Glutamatergic neuron (in vitro differentiated cells): Measurements from ENCODE around the gene ZNF771. TPM values are rescaled to one million over a fixed set of nuclear protein-coding genes. Genes with fewer than 3 reads are reported as not detected.

Experiments
- DNase-seq: peaks from one replicate; pipeline ENCODE4 v3.0.0; 2022
- H3K27ac Mint-ChIP-seq: one replicate; pipeline ENCODE4 v1.8.0; 2020; ENCODE audit warnings: mild to moderate bottlenecking, mixed read lengths, inconsistent platforms; ENCODE audit not compliant: unreplicated experiment
- H3K27me3 Mint-ChIP-seq: one replicate; pipeline ENCODE4 v1.8.0; 2020; ENCODE audit warnings: mild to moderate bottlenecking, moderate library complexity, mixed read lengths, inconsistent platforms; ENCODE audit not compliant: unreplicated experiment
- H3K36me3 Mint-ChIP-seq: one replicate; pipeline ENCODE4 v1.8.0; 2020; ENCODE audit warnings: mild to moderate bottlenecking, mixed read lengths, inconsistent platforms; ENCODE audit not compliant: unreplicated experiment
- H3K4me1 Mint-ChIP-seq: one replicate; pipeline ENCODE4 v1.8.0; 2020; ENCODE audit warnings: mild to moderate bottlenecking, low read depth, mixed read lengths, inconsistent platforms; ENCODE audit not compliant: unreplicated experiment
- H3K4me3 Mint-ChIP-seq: one replicate; pipeline ENCODE4 v1.8.0; 2020; ENCODE audit warnings: mild to moderate bottlenecking, mixed read lengths, inconsistent platforms; ENCODE audit not compliant: unreplicated experiment
- H3K9me3 Mint-ChIP-seq: one replicate; pipeline ENCODE4 v1.8.0; 2020; ENCODE audit warnings: mild to moderate bottlenecking, moderate library complexity, mixed read lengths, inconsistent platforms; ENCODE audit not compliant: unreplicated experiment
- total RNA-seq: library from RNA; stranded (reverse); fragmentation: NEBNext Ultra II Directional; extraction: Animal tissue kit (Norgen Biotek cat#: 25700); gene quantifications from one replicate; pipeline ENCODE4 v1.2.1, GENCODE V29; 2021; ENCODE audit not compliant: unreplicated experiment
- TF ChIP-seq, protein P1 (sequence below): fragments of 200-600 bp; sonication (generic); IDR thresholded peaks from one replicate; pipeline ENCODE4 v1.5.0; 2021; ENCODE audit not compliant: partially characterized antibody, unreplicated experiment

Gene ZNF771
- total RNA-seq, 1 donor from 2014 or later: 7.8 TPM

GRCh38 chr16:30359871-30360170, 47.6 kb upstream of the ZNF771 start:
- H3K27me3 Mint-ChIP-seq: peaks cover 7% of the 10 kb centered on the region

DNA sequence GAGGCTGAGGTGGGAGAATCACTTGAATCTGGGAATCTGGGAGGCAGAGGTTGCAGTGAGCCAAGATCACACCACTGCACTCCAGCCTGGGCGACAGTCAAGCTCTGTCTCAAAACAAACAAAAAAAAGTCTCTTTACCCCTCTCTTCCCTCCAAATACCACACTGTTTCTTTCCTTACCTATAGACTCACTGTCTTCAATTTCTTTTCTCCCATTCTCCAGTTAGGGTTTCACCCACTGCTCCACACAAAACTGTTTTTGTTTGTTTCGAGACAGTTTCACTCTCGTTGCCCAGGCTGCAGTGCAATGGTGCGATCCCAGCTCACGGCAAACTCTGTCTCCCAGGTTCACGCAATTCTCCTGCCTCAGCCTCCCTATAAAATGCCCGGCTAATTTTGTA, 46.2 kb upstream of the ZNF771 start:
- Mint-ChIP-seq H3K4me3 (no peak overlapping the region), H3K4me1 (peaks cover 6% of the 10 kb centered on the region), H3K27me3 (peaks cover 9% of the 10 kb centered on the region), H3K9me3 (peaks cover 3% of the 10 kb centered on the region), H3K36me3 (no peaks in the 10 kb centered on the region), H3K27ac (no peak overlapping the region)
- TF ChIP-seq, protein P1, sequence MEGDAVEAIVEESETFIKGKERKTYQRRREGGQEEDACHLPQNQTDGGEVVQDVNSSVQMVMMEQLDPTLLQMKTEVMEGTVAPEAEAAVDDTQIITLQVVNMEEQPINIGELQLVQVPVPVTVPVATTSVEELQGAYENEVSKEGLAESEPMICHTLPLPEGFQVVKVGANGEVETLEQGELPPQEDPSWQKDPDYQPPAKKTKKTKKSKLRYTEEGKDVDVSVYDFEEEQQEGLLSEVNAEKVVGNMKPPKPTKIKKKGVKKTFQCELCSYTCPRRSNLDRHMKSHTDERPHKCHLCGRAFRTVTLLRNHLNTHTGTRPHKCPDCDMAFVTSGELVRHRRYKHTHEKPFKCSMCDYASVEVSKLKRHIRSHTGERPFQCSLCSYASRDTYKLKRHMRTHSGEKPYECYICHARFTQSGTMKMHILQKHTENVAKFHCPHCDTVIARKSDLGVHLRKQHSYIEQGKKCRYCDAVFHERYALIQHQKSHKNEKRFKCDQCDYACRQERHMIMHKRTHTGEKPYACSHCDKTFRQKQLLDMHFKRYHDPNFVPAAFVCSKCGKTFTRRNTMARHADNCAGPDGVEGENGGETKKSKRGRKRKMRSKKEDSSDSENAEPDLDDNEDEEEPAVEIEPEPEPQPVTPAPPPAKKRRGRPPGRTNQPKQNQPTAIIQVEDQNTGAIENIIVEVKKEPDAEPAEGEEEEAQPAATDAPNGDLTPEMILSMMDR: no peak
- DNase-seq: no peak

More at GRCh38 chr16:30359871-30360170, 47.6 kb upstream of the ZNF771 start:
- H3K36me3 Mint-ChIP-seq: no peaks in the 10 kb centered on the region
- peaks cover 9% of the 10 kb centered on the region for H3K4me1 Mint-ChIP-seq
- peaks cover 10% of the 10 kb centered on the region for H3K9me3 Mint-ChIP-seq
- TF ChIP-seq, protein P1: no peak
- DNase-seq: no peak
- no peak overlapping the region for H3K4me3 Mint-ChIP-seq
- H3K27ac Mint-ChIP-seq: no peak overlapping the region

DNA sequence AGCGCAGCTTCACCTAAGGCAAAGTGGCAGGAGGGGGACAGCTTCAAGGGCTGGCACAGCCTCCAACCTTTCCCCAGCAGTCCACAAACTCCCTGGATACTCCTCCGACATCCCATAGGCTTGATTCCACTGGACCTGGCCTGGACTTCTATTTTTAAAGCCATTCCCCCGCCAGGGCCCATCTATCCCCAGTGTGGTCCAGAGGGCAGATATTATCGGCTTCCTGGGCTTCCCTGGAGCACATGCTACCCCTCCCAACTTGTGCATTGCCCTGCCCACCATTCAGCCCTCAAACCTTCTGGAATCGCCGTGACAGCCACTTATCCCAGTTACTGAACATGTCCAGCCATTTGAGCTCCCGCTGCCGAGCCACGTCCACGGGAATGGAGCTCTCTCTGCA, 42.2 kb upstream of the ZNF771 start:
- DNase-seq: no peak
- H3K27ac Mint-ChIP-seq: no peak overlapping the region
- TF ChIP-seq, protein P1: no peak

DNA sequence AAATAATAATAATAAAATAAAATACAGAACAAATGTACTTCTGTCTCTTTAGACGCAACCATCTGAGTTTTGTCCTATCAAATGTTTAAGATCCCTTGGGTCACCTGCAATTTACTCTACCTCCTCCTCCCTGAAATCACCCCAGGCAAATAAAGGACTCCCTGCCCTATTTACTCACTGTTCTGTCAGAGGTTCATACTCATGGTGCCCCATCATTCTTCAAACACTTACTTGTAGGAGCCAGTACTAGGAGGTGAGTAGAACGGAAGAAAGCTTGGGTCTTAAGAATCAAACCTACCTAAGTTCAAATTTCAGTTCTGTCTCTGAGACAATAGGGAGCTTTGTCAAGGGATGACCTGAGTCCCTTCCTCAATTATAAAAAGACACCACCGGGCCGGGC, 40.9 kb upstream of the ZNF771 start:
- Mint-ChIP-seq H3K4me1 (peaks cover 22% of the 10 kb centered on the region), H3K27me3 (peaks cover 19% of the 10 kb centered on the region), H3K4me3 (peak overlapping the region; percentile 98), H3K36me3 (peaks cover 3% of the 10 kb centered on the region), H3K9me3 (peaks cover 9% of the 10 kb centered on the region), H3K27ac (no peak overlapping the region)
- no peak for DNase-seq
- TF ChIP-seq, protein P1: no peak

More for the DNA sequence above, 42.2 kb upstream of the ZNF771 start:
- Mint-ChIP-seq H3K4me1 (peaks cover 17% of the 10 kb centered on the region), H3K9me3 (peaks cover 2% of the 10 kb centered on the region), H3K36me3 (no peaks in the 10 kb centered on the region), H3K27me3 (peaks cover 11% of the 10 kb centered on the region), H3K4me3 (peak overlapping the region; percentile 56)

- no peak for DNase-seq
- TF ChIP-seq, protein P1: no peak
- Mint-ChIP-seq H3K36me3 (peaks cover 3% of the 10 kb centered on the region), H3K4me3 (peak overlapping the region; percentile 98), H3K4me1 (peaks cover 30% of the 10 kb centered on the region), H3K27me3 (peaks cover 24% of the 10 kb centered on the region), H3K9me3 (peaks cover 13% of the 10 kb centered on the region), H3K27ac (peak overlapping the region; percentile 64)
Observed at GRCh38 chr16:30367349-30368009, 39.9 kb upstream of the ZNF771 start.
